HG03196 (cell line): ENCODE results near the gene STK39.

ENCODE experiments used
- ATAC-seq: cut with Tn5 transposase; IDR thresholded peaks from one replicate; pipeline ENCODE4 v1.9.1; 2021; ENCODE audit not compliant: unreplicated experiment

STK39 gene

GRCh38 chr2:168185583-168186274, 61.7 kb downstream of the STK39 start:
- ATAC-seq: no peak

GRCh38 chr2:168184681-168185513, 62.5 kb downstream of the STK39 start:
- ATAC-seq: no peak

GRCh38 chr2:168183308-168183997, 63.9 kb downstream of the STK39 start:
- no peak for ATAC-seq

GRCh38 chr2:168182550-168183249, 64.7 kb downstream of the STK39 start:
- no peak for ATAC-seq

DNA sequence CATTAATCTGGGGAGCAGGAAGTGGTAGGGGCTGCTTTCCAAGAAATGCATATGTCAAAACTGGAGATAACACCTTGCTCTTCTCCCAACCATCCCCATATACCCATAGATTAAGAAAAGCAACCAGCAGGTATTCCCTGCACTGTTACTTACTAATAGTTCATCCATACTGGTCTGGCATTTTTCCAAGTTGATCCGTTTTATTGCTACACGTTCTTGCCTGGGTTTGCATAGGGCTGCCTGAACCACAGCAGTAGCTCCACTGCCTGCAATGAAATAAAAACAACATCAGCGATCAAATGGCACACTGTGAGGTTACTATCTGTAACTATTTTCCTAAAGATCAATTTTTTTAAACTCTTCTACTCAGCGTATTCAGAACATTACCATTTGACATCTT, 65.6 kb downstream of the STK39 start:
- no peak for ATAC-seq

- ATAC-seq: no peak
Observed at GRCh38 chr2:168180914-168181313, 66.5 kb downstream of the STK39 start.

DNA sequence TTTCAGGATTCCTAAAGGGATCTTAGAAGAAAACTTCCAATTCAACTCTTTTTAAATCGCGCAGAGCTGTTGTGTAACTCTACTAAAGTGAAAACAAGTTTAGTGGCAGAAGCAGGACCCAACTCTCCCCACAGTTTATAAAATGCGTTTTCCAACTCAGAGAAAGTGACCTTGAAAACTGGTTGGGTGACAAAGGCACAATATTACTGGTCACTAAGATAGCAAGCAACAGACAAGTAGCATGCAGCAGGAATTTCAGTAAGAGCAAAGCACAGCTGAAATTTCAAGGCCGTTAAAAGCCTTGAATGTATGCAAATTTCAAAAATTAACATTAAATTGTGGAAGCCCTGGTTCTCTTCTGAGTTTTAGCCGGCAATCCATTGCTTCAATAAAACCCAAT, 66.9 kb downstream of the STK39 start:
- no peak for ATAC-seq

DNA sequence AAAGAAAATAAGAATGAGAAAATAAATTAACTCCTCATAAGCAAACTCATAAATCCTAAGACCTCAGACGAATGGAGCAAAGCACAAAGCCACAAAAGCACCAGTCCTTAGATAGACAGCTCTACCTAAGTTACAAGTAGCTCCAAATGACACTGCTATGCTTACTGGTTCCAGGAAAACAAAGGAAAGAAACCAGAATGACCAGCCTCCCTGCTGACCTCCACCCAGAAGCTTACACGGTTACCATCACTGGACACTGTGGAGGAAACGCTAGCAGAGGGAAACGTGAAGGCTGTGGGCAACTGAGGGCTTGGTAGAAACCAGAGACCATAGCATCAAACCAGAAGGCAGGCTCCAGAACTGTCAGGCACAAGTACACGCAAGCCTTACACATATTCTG, 67.8 kb downstream of the STK39 start:
- no peak for ATAC-seq

GRCh38 chr2:168178520-168179324, 68.7 kb downstream of the STK39 start:
- ATAC-seq: no peak

- ATAC-seq: no peak
Observed at GRCh38 chr2:168176402-168176801, 71.0 kb downstream of the STK39 start.

GRCh38 chr2:168175469-168175868, 71.9 kb downstream of the STK39 start:
- ATAC-seq: no peak

DNA sequence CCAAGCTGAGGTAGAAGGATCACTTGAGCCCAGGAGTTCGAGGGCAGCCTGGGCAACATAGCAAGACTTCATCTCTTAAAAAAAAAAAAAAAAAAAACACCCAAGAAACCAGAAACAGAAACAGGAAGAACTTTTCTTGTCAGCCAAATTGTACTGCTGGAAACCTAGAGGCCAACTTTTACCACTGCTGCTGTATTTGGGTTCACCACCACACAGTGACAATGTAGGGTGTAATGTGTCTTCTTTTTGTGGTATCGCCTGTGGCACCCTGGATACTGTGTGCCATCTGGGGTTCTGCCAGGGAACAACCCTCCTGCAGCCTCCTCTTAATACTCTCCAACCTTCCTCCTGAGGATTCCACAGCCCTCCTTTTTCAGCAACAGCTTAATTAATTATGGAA, 72.6 kb downstream of the STK39 start:
- no peak for ATAC-seq

DNA sequence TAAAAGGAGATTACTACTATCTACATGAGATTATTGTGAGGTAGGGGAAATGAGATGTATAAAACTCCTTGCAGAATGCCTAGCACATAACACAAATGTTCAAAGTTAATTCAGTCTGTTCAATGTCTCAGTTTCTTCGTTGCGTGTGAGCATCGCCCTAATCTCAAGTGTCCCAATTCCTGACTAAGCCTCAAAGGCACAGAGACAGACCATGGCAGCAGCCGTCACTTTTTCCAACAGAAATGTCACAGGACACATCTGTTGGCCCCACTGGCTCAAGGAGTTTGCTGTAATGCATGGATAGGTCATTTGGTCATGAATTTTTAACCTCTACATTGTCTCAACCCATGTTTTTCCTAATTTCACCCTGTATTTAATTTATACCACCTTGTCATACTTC, 75.3 kb downstream of the STK39 start:
- ATAC-seq: no peak

DNA sequence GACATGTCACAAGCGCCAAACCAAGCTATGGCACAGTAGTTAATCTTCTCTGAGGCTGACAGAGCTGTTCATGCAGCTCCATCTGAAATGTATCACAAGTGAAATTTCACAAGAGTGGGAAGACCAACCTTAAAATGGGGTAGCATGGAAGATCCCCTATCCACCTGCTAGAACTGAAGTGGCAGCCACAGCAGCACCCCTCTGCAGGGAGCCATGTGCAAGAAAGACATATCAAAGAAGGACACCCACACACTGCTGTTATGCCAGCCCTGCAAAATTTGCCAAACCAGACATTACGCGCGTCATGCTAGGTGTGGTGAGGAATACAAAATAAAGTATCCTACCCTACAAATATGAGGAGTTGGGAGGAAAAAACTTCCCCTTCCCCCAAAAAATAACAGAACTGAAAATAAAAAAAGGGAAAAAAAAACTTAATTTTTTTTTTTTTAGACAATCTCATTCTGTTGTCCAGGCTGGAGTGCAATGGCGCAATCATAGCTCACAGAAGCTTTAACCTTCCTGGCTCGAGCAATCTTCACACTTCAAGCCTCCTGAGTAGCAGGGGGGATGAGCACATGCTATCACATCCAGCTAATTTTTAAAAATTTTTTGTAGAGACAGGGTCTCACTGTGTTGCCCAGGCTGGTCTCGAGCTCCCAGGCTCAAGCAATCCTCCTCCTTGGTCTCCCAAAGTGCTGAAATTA, 76.2 kb downstream of the STK39 start:
- ATAC-seq: no peak

GRCh38 chr2:168169097-168169745, 78.2 kb downstream of the STK39 start:
- ATAC-seq: no peak

DNA sequence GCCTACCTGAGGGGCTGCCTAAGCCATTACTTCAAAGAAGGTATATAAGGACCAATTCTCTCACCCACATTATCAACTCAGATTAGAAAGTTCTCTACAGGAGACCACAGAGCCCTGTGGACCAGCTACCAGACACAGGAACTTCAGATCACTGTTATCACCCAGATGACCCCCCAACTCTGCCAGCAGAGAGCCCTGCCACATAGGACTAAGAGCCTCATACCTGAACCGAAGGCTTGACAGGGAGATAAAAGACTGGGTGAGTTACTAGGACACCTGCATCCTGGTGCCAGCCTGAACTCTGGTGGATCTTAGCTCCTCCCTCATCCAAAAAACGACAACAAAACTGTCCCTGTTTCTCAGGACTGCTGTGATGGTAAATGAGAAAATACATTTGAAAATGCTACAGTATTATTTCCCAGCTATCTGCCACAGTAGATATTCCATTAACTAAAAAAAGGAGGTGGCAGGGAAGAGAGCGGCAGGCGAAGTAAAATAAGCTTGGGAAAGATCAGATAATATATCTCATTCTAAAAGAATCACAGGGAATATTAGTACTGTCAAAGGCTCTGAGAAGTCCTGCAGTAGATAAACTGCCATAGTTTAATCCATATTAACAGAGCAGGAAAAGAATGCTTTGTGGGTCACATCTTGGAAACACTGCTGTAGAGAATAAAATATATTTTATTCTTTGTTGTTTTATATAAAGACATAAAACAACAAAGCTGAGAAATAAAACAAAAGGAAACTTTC, 79.7 kb downstream of the STK39 start:
- ATAC-seq: no peak

DNA sequence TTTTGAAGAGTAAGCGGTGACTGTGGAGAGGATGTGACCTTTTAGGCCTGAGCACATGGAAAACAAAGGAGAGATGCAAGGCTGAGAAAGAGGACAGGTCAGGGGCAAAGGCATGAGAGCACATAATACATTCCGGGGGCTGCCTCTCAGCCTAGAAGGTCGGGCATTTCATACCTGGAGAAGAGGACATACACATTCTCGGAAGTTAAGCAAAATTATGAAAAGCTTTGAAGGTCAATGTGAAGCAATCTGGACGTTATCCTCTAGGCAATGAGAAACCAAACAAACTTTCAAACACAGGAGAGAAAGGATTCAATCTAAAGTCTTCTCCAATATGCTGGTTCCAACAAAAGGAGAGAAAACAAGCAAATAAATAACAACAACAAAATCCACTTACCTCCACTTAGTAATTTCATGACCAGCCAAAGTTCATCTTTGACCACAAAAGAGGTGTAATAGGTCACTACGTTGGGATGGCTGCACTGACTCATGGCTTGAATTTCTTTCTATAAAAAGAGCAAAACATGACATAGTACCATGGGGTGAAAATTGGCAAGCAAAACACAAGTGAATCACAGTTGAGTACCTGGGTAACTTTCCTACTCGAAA, 80.4 kb downstream of the STK39 start:
- ATAC-seq: no peak
